Choroid plexus epithelial cell (primary cell): ENCODE results near the gene PDCD1.
A peak's percentile ranks its signal among the peaks of the same experiment; 100 is the strongest.

Source experiments
- DNase-seq: peaks from one replicate; pipeline ENCODE4 v3.0.0-alpha.2; 2010; ENCODE audit warnings: low read depth
- H3K4me3 ChIP-seq: 2 replicates; pipeline ENCODE4 v1.5.1; 2011; ENCODE audit warnings: low read depth, mild to moderate bottlenecking, control low read depth, low read length, moderate library complexity
- CTCF ChIP-seq: conservative IDR thresholded peaks from 2 replicates; pipeline ENCODE4 v1.5.1; 2011; ENCODE audit warnings: low read depth, mild to moderate bottlenecking, control low read depth, inconsistent platforms, low read length, moderate library complexity

Gene PDCD1

DNA sequence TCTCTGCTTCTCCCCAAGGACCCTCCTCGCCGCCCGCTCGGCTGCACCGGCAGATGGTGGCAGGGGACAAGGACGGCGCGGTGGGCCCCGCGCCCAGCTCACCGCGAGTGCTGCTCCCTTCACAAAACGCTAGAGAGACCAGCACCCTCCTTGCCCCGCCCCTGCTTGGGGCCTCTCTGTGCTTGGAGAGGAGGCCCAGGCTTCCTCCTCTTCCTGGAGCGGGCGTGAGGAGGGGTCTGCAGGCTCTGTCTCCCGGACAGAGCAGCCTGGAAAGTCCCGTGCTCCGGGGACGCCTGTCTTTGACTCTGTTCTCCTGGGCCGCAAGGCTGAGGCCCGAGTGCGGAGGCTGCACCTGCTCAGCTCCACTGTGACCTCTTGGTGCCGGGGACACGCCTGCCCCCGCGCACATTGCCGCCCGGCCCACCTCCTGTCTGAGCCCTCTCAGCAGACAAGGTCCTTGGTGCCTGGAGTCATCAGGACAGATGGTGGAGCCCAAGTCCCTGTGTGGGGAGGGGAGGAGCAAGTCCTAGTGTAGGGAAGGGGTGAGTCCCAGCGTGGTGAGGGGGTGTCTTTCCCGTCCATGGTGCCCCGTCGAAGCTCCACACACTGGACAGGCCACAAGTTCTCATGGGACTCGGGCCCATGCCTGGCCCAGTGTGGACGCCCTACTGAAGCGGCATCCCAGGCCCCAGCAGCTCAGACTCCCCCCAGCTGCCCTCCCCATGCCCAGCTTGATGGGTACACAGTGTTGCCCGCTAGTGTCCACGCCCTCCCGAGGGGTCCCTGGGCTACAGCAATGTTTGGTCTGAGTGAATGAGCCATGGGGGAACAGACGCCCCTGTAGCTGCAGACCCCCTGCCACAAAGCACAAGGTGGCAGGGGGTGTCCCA lies 44.7 kb upstream of the PDCD1 start:
- H3K4me3 ChIP-seq = no peak overlapping the region
- no peak for DNase-seq
- no peak for TF ChIP-seq CTCF

- no peak for DNase-seq
- H3K4me3 ChIP-seq = peak overlapping the region; percentile 16
- TF ChIP-seq CTCF = no peak
Observed at GRCh38 chr2:241902357-241902991, 43.8 kb upstream of the PDCD1 start.

- peak overlapping the region; percentile 39 for H3K4me3 ChIP-seq
- DNase-seq = peak; percentile 19
Observed at GRCh38 chr2:241901500-241902351, 43.0 kb upstream of the PDCD1 start.

DNA sequence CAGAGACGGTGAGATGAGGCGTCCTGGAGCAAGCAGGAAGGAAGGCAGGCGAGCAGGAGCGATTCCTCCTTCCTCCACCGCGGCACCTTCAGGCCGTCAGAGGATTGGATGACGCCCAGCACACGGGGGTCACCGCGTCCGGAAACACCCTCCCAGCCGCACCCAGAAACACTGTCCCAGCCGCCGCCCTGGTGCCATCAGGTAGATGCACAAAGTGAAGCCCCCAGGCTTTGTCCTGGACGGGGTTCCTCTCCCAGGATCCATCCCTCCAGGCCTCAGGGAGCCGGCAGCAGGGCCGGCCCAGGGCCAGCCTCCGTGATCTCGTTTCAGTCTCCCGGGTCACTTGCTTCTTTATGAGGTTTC lies 42.3 kb upstream of the PDCD1 start:
- DNase-seq = no peak
- TF ChIP-seq CTCF = no peak
- H3K4me3 ChIP-seq = no peak overlapping the region

More at GRCh38 chr2:241901500-241902351, 43.0 kb upstream of the PDCD1 start:
- TF ChIP-seq CTCF = peak; percentile 14

GRCh38 chr2:241900251-241901017 lies 41.7 kb upstream of the PDCD1 start:
- DNase-seq = no peak
- H3K4me3 ChIP-seq = no peak overlapping the region
- no peak for TF ChIP-seq CTCF
